Putamen (tissue), 1 donor: ENCODE results near the gene BCCIP.

Source experiments
- DNase-seq: peaks from one replicate; pipeline ENCODE4 v3.0.0-alpha.2; 2016; ENCODE audit warnings: low spot score

Gene BCCIP

GRCh38 chr10:125822878-125823662 lies at the start of gene BCCIP, which contains the start of gene UROS:
Gene BCCIP (plus strand): TSS chr10:125823546. CDS start chr10:125823558, 12 bp downstream.
Gene UROS (minus strand): TSS chr10:125823258. CDS start chr10:125816499, 6,759 bp downstream.
- DNase-seq: peak; percentile 88

DNA sequence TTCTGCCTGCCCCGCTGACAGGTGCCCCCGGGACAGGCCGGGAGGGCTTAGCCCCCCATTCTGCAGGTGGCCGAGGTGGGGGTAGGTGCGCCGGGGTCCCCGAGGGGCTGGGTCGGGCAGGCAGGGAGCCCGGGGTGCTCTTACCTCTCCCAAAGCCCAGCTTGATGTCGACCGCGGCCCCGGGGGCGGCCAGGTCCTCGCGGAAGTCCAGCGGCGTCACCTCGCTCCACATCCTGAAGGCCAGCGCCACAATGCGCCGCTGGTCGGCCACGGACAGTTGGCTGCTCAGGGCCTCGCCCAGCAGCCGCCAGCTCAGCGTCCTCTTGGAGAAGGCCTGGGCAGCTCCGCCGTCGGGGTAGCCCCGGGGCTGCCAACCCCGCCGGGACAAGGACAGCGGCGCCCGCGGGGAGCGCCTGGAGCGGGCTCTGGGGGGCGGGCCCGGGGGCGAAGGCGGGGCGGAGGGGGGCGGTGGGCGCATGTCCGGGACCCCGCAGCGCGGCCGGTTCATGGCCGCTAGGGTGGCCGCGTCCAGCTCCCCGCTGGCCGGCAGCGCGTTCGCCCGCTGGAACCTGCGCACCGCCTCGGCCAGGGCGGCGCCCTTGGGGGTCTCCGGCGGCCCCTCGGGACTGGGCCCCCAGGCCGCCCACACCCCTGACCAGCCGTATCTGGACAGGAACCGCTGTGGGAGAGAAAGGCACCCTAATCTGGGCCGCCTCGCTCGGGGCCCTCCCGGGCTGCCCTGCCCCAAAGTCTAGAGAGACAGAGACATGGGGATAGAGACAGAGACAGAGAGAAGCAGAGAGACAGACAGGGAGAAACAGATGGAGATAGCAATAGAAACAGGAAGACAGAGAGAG lies 49.4 kb upstream of the BCCIP start:
- no peak for DNase-seq

DNA sequence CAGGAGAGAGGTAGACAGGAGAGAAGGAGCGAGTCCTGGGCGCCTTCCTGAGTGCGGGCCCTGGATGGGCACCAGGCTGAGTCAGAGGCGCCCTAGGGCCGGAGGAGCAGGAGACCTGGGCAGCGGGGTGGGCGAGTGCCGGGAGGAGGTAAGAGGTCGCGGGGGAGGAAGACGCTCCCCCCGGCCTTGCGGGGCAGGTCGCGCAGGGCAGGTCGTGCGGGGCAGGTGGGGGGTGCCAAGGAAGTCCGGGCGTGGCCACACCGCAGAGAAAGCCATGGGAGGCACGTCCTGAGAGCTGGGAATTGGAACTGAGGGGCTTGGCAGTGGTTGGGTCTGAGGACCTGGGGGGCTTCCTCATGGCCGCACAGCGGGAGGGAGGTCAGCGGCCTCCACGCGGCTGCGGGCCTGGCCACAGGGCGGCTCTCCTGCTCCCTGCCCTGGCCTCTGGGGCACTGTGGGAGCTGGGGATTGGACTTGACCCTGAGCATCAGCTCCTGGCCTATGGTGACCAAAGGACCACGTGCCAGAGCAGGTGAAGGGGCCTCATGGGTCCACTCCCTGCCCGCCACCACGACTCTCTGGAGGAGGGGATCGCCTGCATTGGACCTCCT lies 48.7 kb upstream of the BCCIP start:
- DNase-seq: no peak

GRCh38 chr10:125775491-125776106 lies 47.7 kb upstream of the BCCIP start, which contains the start of gene MMP21:
Gene MMP21 (minus strand): TSS chr10:125775821. CDS start chr10:125775821, 0 bp downstream.
- DNase-seq: no peak

DNA sequence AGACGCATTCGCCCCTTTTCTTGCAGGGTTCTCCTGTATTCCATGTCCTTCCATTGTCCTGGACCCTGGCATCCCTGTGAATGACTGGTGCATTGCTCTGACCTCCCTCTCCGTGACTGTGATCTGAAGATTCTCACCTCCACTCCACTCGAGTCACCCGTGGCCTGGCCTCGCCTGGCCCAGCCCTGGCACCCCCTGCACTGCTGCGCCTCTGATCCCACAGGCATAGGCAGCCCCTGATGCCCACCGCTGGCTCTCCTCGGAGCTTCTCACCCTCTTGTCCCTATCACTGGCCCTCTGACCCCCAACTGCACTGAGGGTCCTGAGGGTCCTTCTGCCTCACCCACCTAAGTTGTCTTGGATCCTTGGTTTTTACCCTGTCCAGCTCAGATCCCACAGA lies 45.5 kb upstream of the BCCIP start:
- DNase-seq: no peak

DNA sequence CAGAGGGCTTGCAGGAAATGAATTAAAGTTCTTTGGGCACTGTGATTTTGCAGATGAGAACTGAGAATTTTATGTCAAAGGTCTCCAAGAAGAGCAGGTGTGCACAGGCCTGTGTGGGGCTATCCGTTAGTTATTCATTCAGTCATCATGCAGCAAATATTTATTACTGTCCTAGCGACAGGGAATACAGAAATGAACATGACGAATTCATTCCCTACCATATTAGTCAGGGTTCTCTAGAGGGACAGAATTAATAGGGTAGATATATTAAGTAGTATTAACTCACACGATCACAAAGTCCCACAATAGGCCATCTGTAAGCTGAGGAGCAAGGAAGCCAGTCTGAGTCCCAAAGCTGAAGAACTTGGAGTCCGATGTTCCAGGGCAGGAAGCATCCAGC lies 44.8 kb upstream of the BCCIP start:
- DNase-seq: no peak

- DNase-seq: no peak
Measured at GRCh38 chr10:125779403-125780327, 43.7 kb upstream of the BCCIP start.

- no peak for DNase-seq
Measured at GRCh38 chr10:125781374-125781773, 42.0 kb upstream of the BCCIP start.

DNA sequence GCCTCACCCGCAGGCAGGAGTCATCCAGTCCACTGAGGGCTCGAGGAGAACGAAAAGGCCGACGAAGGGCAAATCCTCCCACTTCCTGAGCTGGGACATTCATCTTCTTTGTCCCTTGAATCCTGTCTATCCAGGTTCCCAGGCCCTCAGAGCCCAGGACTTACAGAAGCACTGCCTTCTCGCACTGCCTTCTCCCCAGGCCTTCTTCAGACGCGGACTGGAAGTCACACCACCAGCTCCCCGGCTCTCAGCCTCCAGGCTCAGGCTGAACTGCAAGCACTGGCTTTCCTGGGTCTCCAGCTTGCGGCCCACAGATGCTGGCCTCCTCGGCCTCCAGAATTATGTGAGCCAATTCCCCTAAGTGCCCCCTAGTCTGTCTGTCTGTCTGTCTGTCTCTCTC lies 41.3 kb upstream of the BCCIP start:
- no peak for DNase-seq

GRCh38 chr10:125782616-125783015 lies 40.7 kb upstream of the BCCIP start:
- no peak for DNase-seq

DNA sequence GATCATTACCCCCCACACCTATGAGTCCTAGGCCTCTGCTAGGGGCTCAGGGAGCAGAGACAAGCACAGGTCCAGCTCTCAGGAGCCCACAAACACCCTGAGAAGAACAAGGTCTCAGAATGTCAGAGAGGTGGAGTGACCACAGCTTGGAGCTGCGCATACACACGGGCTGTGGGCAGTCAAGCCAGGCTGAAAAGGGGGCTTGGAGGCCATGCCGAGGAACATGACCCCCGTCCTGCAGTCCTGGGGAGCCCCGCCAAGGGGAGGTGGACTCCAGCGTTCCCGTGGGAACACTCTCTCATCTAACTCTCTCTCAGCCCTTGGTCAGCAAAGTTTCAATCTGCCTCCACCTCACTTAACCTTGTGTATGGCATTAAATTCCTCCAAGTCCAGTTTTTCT lies 39.9 kb upstream of the BCCIP start:
- no peak for DNase-seq

DNA sequence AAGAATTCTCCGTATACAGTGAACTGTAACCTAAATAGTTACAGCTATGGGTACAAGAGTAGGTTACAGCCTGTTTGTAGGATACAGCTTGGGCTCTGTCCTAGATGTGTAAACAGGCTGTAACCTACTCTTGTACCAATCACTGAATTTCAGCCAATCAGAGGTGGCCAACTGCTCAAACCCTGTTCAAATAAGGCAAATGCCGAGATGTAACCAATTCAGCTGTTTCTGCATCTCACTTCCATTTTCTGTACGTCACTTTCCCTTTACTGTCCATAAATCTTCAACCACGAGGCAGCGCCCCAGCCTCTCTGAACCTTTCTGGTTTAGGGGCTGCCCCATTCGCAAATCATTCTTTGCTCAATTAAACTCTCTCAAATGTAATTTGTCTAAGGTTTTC lies 39.4 kb upstream of the BCCIP start:
- DNase-seq: no peak

DNA sequence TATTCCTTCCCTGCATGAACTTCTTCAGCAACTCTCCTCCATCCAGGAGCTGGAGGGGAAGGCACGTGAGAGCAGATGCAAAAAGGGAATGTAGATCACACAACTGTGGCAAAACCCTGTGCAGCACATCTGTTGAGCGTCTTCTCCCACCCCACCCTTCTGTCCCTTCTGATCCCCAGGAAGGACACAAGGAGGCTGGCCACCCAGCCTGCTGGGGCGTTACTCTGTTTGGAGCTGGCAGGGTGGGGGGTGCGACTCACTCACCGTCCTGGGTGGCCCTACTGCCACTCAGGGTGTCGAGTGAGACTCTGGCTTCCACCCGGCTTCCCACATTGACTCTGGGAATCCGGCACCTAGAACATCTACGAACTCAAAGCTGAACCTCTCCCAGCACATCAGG lies 37.6 kb upstream of the BCCIP start:
- no peak for DNase-seq

DNA sequence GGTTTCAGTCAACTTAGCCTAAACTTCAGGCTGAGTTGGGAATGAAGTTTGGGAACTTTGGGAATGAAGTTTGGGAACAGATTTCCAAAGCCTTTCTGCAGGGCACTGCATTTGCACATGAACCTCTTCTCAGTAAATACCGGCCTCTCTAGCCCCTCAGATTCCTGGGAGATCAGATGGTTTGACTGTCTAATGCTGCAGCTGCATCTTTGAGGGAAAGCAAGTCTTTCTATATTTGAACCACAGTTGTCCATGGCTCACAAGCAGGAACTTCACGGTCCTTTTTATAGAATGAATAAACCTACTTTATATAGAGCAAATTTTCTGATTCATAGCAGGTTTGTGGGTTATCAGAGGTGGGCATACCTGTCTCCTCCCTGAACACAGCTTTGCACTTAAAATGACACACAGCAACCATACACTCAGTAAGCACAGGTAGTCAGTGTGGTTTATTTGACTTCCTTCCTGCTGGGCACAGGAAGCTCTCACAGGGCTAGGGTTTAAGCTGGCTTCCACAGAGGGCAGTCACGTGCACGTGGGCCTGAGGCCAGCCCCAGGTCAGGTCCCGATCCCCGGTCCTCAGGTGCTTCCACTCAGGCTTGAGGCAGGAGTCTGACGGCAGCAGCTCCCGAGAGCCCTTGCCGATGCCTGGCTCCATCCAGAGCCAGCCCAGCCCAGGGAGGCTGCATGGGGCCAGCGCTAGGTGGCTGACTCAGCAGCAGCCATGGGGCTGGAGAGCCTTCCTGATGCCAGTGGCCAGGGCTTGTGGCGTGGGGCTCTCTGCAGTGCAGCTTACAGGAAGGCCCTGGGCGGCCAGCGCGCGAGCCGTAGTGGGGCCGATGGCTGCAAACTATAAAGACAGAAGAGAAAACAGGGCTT lies 35.0 kb upstream of the BCCIP start:
- DNase-seq: no peak

DNA sequence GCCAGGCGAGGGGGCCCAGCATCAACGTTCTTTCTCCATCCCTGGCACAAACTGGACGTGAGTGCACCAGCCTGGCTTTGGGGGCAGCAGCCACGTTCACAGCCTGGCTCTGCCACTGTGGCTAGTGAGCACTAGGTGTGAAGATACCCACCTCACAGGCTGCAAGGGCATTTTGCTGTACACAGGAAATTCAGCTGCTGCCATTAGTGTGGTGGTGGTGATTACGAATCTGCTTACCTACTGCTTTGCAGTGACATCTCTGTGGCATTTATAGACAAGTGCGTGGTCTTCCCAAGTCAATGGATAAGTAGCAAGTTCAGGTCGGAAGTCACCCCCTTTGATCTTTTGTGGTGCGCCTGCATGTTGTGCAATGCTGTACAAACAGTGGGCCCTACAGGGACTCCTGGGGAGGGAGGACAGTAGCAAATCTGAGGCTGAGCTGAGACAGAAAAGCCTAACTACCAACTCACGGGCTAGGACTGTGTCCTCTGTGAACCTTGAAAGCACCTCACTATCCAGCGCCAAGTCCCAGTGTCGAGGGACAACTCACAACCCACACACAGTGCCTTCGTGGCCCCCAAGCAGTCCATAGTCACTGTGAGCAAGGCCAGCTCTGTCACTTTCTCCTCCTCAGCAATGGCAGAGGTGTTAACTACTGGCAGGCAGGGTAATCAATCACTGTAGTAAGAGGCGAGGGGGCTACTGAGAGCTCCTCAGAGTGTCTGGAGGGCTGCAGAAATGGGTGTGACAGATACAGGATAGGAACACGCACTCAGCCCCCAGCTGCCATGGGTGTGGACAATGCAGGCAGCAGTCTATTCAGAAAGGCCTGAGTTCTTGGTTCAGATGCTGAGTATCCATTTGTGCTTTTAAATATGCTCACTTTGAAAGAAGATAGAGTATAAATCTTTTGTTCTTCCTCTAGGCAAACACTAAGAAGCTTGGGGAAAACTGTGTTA lies 30.7 kb upstream of the BCCIP start:
- DNase-seq: no peak

DNA sequence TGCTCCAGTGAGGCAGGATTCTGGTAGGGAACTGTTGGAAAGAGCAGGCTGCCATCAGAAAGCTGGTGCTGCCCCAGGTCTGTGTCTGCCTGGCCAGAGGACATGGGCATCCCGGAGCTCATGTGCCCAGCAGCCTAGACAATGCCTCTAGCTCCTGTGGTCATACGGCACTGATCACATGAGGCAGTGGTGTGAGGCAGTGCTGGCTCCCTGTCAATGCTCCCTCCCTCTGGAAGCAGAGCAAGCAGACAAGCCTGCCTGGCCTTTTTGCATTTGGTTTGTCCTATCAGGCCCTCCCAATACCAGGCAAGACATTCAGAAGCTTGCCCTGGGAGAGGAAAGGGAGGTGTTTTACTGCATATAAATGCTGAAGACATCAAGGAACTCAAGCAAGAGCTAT lies 28.2 kb upstream of the BCCIP start:
- peak; percentile 88 for DNase-seq

DNA sequence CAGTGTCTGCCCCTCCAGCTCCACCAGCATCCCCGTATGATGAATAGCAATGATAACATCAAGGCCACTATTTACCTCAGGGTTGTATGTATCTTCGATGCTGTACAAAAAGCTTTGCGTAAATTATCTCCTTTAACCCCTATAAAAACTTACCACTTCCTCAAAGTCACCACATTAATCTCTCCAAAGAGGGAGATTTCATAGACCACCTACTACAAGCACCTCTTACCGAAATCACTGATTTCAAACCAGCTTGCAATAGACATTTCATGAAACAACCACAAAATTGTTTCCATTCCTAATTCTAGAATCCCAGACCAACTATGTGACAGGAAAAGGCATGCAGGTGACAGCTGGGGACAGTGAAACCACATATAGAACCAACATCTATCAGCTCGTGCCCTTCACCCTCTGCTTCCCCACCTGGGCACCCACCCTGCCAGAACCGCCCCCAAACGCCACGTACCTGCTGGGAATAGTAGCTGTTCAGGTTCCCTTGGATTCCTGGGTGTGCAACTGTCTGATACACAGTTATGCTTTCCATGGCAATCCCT lies 27.6 kb upstream of the BCCIP start:
- DNase-seq: no peak

GRCh38 chr10:125797424-125797823 lies 25.9 kb upstream of the BCCIP start:
- DNase-seq: no peak
